ENCODE measurements around the gene CASP2. TPM values are rescaled to one million over a fixed set of nuclear protein-coding genes. Genes with fewer than 3 reads are reported as not detected.

Gene CASP2
- total and polyA plus RNA-seq, 4 donors, result 7.7 to 40.0 (median 23.3) TPM

DNA sequence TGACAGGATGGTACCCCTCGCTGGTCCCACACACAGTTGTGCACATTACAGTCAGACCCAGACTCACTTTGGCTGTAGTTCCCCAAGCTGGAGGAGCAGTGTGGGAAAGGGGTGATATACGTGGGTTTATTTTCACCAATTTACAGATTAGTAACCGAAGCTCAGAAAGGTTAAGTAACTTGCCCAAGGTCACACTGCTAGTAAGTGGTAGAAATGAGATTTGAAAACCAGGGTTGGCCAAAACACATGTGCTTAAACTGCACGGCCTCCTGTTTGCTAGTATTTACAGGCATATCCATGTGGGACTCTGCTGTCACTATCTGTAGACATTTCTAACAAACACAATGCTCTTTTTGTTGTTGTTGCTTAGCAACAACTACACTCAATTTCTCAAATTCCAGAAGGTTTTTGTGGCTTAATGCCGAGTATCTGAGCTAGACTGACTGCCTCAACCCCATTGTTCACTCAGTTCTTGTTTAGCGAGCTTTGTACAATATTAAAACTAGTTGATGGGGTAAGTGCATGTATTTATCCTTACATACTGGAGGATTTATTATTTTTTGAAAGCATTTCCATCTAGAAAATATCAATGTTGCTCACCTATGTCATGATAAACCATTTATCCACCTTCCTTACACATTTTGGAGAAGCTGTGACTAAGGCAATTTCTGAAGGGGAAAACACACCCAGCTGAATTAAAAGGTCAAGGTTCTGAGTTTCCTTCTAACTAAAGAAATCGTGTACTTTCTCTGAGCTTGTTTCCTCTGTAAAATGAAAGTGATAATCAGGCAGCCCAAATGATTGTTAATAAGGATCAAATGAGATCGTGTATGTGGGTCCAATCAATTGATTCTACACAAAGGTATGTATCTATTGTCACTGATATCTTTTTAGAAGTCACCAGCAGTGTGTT, 8.7 kb upstream of the CASP2 start:
- peaks cover 0 to 15% (median 7%) of the 10 kb centered on the region in 5 donors for H3K4me1 ChIP-seq (ENCODE audit: control insufficient read depth in 5 of 5, insufficient read depth in 5 of 5, low read length in 5 of 5)
- H3K4me3 ChIP-seq, result no peak overlapping the region
- H3K36me3 ChIP-seq (ENCODE audit: control insufficient read depth in 4 of 4, insufficient read depth in 4 of 4, low read length in 4 of 4), result no peaks in the 10 kb centered on the region
- H3K9ac ChIP-seq (ENCODE audit: insufficient read depth in 1 of 2, low read length in 2 of 2), result peak overlapping the region; percentile 37 to 71
- 42 to 53% methylated on average over 8 of the region's 8 CpGs for WGBS, 2 donors
- ATAC-seq (ENCODE audit: insufficient read depth, low FRiP score), result peak; percentile 53
- peak; percentile 43 to 93 (median 91) for DNase-seq
- H3K27ac ChIP-seq (ENCODE audit: low read depth in 1 of 2, low read length in 1 of 2), result peak overlapping the region in 1 of 2 donors; percentile 41
- no peaks in the 10 kb centered on the region for H3K27me3 ChIP-seq (ENCODE audit: control insufficient read depth in 3 of 3, insufficient read depth in 3 of 3, low read length in 2 of 3)
- H3K9me3 ChIP-seq (ENCODE audit: control insufficient read depth in 4 of 4, insufficient read depth in 3 of 4, low read length in 3 of 4), result no peaks in the 10 kb centered on the region
- TF ChIP-seq, protein P1, sequence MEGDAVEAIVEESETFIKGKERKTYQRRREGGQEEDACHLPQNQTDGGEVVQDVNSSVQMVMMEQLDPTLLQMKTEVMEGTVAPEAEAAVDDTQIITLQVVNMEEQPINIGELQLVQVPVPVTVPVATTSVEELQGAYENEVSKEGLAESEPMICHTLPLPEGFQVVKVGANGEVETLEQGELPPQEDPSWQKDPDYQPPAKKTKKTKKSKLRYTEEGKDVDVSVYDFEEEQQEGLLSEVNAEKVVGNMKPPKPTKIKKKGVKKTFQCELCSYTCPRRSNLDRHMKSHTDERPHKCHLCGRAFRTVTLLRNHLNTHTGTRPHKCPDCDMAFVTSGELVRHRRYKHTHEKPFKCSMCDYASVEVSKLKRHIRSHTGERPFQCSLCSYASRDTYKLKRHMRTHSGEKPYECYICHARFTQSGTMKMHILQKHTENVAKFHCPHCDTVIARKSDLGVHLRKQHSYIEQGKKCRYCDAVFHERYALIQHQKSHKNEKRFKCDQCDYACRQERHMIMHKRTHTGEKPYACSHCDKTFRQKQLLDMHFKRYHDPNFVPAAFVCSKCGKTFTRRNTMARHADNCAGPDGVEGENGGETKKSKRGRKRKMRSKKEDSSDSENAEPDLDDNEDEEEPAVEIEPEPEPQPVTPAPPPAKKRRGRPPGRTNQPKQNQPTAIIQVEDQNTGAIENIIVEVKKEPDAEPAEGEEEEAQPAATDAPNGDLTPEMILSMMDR (IDR thresholded peaks at IDR 0.05; ENCODE audit: control extremely low read depth, extremely low read depth), result no peak

GRCh38 chr7:143280160-143280559, 8.0 kb upstream of the CASP2 start:
- DNase-seq, result no peak
- no peaks in the 10 kb centered on the region for H3K36me3 ChIP-seq (ENCODE audit: control insufficient read depth in 4 of 4, insufficient read depth in 4 of 4, low read length in 4 of 4)
- H3K27ac ChIP-seq (ENCODE audit: low read depth in 1 of 2, low read length in 1 of 2), result no peak overlapping the region
- H3K4me3 ChIP-seq, result no peak overlapping the region
- H3K9me3 ChIP-seq (ENCODE audit: control insufficient read depth in 4 of 4, insufficient read depth in 3 of 4, low read length in 3 of 4), result no peaks in the 10 kb centered on the region
- ATAC-seq (ENCODE audit: insufficient read depth, low FRiP score), result no peak
- WGBS, 2 donors, result 60 to 85% methylated on average over 1 of the region's 1 CpG
- H3K9ac ChIP-seq (ENCODE audit: insufficient read depth in 1 of 2, low read length in 2 of 2), result no peak overlapping the region
- peaks cover 0 to 15% (median 7%) of the 10 kb centered on the region in 5 donors for H3K4me1 ChIP-seq (ENCODE audit: control insufficient read depth in 5 of 5, insufficient read depth in 5 of 5, low read length in 5 of 5)
- no peaks in the 10 kb centered on the region for H3K27me3 ChIP-seq (ENCODE audit: control insufficient read depth in 3 of 3, insufficient read depth in 3 of 3, low read length in 2 of 3)
- TF ChIP-seq, protein P1 (IDR thresholded peaks at IDR 0.05; ENCODE audit: control extremely low read depth, extremely low read depth), result no peak

- H3K9ac ChIP-seq (ENCODE audit: insufficient read depth in 1 of 2, low read length in 2 of 2), result no peak overlapping the region
- 71 to 84% methylated on average over 2 of the region's 2 CpGs for WGBS, 2 donors
- no peaks in the 10 kb centered on the region for H3K9me3 ChIP-seq (ENCODE audit: control insufficient read depth in 4 of 4, insufficient read depth in 3 of 4, low read length in 3 of 4)
- H3K27ac ChIP-seq (ENCODE audit: low read depth in 1 of 2, low read length in 1 of 2), result no peak overlapping the region
- H3K36me3 ChIP-seq (ENCODE audit: control insufficient read depth in 4 of 4, insufficient read depth in 4 of 4, low read length in 4 of 4), result no peaks in the 10 kb centered on the region
- no peak for DNase-seq
- ATAC-seq (ENCODE audit: insufficient read depth, low FRiP score), result no peak
- no peak overlapping the region for H3K4me3 ChIP-seq
- H3K27me3 ChIP-seq (ENCODE audit: control insufficient read depth in 3 of 3, insufficient read depth in 3 of 3, low read length in 2 of 3), result no peaks in the 10 kb centered on the region
- peaks cover 0 to 15% (median 7%) of the 10 kb centered on the region in 5 donors for H3K4me1 ChIP-seq (ENCODE audit: control insufficient read depth in 5 of 5, insufficient read depth in 5 of 5, low read length in 5 of 5)
- TF ChIP-seq, protein P1 (IDR thresholded peaks at IDR 0.05; ENCODE audit: control extremely low read depth, extremely low read depth), result no peak
Observed at GRCh38 chr7:143280566-143280965, 7.6 kb upstream of the CASP2 start.
